VCaP (cell line): Measurements from ENCODE around the gene PEX13.

Experiments used
- H3K27ac ChIP-seq: fragments of 450-650 bp; 2 replicates; pipeline ENCODE4 v1.5.1; 2017
- CTCF ChIP-seq: fragments of 450-650 bp; conservative IDR thresholded peaks from 2 replicates; pipeline ENCODE4 v1.5.1; 2017; ENCODE audit warnings: mild to moderate bottlenecking, moderate library complexity

The PEX13 gene

GRCh38 chr2:61014763-61015162, 2.8 kb upstream of the PEX13 start:
- H3K27ac ChIP-seq, result peak overlapping the region; percentile 97
- TF ChIP-seq CTCF, result no peak

- no peak for TF ChIP-seq CTCF
- peak overlapping the region; percentile 97 for H3K27ac ChIP-seq
These were observed 1.5 kb upstream of the PEX13 start for GRCh38 chr2:61015976-61016375.

- H3K27ac ChIP-seq, result peak overlapping the region; percentile 97
- no peak for TF ChIP-seq CTCF
These were observed 1.0 kb upstream of the PEX13 start for GRCh38 chr2:61016392-61017002.

GRCh38 chr2:61017003-61017555, 441 bp upstream of the PEX13 start:
- TF ChIP-seq CTCF, result no peak
- peak overlapping the region; percentile 97 for H3K27ac ChIP-seq

GRCh38 chr2:61018318-61018755, 817 bp downstream of the PEX13 start:
- no peak for TF ChIP-seq CTCF
- H3K27ac ChIP-seq, result peak overlapping the region; percentile 97

GRCh38 chr2:61018798-61019197, 1.3 kb downstream of the PEX13 start:
- peak overlapping the region; percentile 97 for H3K27ac ChIP-seq
- TF ChIP-seq CTCF, result no peak

GRCh38 chr2:61021228-61021660, 3.7 kb downstream of the PEX13 start:
- H3K27ac ChIP-seq, result no peak overlapping the region

More at GRCh38 chr2:61021228-61021660, 3.7 kb downstream of the PEX13 start:
- no peak for TF ChIP-seq CTCF
